ENCODE data around the gene ETNK1.
"Not testable (repeated sequence)": the region's sequence is repeated elsewhere in the genome, so short reads cannot be mapped to it uniquely, and the experiment has no call there.

Gene ETNK1

DNA sequence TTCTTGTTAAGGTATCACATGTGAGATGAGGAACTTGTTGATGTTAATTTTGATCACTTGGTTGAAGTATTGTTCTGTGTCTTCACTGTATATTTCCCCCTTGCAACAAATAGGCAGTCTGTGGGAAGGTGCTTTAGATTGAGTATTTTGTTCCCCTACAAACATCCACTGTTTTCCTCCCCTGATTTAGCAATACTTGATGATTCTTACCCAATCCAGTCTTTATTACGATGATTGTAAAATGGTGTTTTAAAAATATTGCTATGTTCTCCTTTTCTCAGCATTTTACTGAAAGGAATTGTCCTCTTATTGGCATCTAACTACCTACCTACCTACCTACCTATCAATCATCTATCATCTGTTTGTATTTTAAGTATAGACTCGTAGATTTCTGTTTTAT lies 66.3 kb downstream of the ETNK1 start:
- DNase-seq: no peak

- not testable (repeated sequence) for DNase-seq
Measured at GRCh38 chr12:22692467-22692866, 67.5 kb downstream of the ETNK1 start.

- DNase-seq: no peak
Measured at GRCh38 chr12:22692964-22693555, 68.1 kb downstream of the ETNK1 start.

GRCh38 chr12:22698576-22698975 lies 73.6 kb downstream of the ETNK1 start:
- no peak for DNase-seq

- not testable (repeated sequence) for DNase-seq
Measured at GRCh38 chr12:22699705-22700104, 74.7 kb downstream of the ETNK1 start.

- no peak for DNase-seq
Measured at GRCh38 chr12:22700106-22700505, 75.1 kb downstream of the ETNK1 start.

DNA sequence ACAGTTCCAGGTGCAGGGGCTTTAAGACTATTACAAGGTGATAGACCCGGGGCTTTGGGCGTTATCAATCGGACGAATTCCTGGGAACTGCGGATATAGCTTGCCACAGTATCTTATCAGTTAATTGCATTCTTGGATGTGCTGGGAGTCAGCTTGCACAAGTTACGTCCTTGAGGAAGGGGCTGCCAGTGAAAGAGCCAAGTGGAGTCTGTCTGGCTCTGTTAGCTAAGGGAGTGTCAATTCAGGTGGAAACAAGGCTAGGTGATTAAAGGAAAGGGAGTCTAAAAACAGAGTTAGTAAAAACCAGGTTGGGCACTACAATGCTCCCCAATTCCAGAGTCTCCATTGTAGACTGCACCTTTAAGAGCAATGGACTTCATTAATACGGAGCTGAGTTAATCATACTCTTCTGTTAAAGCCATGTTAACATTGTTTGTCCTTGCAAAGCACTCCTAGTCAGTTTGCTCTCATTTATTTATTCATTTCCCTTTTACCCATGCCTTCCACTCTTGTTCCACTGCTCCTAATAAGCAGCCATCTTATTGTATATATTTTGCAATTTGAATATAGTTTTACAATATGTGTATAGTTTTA lies 76.3 kb downstream of the ETNK1 start:
- not testable (repeated sequence) for DNase-seq

GRCh38 chr12:22702690-22703089 lies 77.7 kb downstream of the ETNK1 start:
- no peak for DNase-seq

DNA sequence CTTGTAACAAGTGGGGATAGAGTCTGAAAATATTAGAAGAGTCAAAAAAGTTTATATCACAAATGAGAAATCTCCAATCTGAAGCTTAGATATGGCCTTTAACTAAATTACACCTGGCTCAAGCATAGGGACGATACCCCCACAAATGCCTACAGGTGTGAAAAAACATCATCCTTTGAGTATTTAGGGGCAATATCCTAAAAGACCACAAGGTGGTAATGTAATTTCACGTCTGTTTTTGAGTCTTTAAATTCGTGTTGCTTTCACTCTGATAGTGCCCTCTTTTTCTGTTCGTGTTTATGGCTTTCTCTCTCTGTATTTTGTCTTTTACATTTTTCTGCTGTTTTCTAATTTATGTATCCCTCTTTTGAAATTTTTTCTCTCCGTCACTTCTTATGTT lies 84.3 kb downstream of the ETNK1 start:
- DNase-seq: no peak

DNA sequence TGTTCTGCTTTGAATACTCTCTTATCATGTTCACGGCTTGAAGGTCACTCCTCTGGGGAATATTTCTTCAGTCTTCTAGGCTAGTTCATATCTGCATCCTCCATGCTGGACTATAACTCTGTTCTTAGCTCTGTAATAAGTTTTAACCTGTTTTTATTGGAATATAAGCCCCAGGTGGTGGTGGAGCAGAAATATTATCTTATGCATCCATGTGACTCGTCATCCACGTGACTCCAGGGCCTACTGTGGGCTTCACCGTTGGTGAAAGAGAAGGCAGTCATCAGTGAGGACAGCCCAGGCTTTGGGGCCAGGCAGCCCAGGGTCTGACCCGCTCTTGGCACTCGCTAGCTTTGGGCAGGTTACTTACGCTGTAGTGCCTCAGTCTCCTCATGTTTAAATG lies 87.1 kb downstream of the ETNK1 start:
- no peak for DNase-seq

DNA sequence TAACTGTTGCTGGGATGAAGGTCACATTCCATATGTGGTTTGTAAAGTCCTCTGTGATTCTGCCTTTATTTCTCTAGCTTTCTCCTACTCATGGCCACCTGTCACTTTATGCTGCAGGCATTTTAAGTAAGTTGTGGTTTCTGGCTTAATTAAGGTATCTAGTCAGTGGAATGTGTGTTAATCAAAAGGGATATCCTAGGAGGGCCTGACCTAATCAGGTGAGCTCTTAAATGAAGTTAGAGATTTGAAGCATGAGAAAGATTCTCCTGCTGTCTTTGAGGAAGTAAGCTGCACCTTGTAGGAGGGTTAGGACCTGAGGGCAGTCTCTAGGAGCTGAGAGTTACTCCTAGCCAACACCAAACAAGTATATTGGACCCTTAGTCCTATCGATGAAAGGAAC lies 90.3 kb downstream of the ETNK1 start:
- no peak for DNase-seq

- no peak for DNase-seq
Measured at GRCh38 chr12:22719745-22720144, 94.8 kb downstream of the ETNK1 start.

GRCh38 chr12:22722081-22722480 lies 97.1 kb downstream of the ETNK1 start:
- no peak for DNase-seq

GRCh38 chr12:22722779-22723178 lies 97.8 kb downstream of the ETNK1 start:
- DNase-seq: no peak

DNA sequence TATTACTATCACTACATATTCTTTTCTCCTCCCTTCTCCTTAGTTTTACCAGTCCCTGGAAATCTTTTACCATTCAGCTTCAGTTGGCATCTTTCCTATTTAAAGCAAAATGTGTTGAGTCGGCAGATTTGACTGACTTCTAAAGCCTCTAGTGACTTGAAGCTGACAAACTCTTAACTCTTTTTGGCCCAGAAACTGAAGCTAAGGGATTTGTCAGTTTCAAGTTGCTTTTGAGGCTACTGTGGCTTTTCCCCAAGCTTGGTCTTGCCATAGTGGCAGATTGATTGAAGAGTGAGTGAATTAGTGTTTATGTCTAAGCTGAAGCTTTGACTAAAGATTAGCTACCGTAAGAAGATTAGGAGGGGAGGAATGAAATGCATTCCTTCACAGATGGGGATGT lies 104.0 kb downstream of the ETNK1 start:
- no peak for DNase-seq

DNA sequence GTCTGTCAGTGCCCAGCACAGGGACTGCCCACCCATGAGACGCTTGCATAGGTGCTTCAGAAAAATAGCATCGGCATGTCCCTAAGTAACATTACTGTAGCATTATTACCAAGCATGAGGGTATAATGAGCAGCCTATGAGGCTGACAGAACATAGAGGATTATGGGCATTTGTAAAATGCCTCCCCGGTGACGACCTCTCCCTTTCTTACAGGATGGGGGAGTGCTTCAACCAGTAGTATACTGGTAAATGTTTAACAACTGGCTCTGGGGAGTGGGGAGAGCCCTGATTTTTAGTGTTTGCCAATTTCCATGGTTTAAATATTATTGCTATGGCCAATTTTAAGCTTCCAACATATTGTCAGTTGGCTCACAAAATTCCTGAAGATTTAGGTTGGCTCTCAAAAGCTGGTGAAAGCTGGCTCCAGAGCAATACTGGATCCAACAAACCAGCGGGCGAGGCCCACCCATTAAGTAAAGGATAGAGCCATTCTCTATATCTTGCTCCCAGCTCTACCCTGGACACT lies 104.5 kb downstream of the ETNK1 start:
- no peak for DNase-seq

DNA sequence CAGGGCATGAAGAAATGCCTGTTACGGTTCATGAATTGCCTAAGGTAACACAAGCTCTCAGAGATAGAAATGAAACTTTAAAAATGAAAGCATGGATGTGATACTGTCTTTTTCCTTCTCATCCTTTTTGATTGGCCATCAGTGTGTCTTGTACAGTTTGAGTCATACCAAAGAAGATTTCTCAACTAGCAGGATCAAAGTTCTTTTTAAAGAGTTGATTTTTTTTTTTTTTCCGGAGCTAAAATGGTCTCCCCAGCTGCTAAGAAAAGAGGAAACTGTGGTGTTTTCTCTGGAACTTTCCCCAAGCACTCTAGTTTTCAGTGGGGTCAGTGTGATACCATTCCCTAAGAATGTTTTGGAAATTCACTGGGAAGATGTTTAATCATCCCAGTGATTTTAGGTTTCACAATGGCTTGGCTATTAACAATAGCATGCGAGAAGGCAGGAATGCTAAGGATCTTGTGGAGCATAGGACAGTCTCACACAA lies 105.0 kb downstream of the ETNK1 start:
- DNase-seq: no peak

DNA sequence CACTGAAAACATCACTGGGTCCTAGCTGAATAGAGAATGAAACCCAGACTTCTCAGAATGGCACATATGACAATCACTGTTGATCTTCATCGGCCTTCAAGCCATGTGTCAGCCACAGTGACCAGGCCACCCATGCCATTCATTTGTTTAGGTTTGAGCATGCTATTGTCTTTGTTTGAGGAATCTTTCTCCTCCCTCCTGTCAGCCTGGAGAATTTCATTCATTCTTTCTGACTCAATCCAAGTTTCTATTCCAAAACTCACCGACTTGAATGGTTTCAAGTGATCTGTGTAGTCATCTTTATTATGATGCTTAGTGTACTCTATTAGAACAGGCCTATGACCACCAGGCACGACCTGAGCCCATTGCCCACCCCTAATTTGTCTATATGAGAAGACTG lies 106.3 kb downstream of the ETNK1 start:
- DNase-seq: no peak

- DNase-seq: no peak
Measured at GRCh38 chr12:22733756-22734155, 108.8 kb downstream of the ETNK1 start.

DNA sequence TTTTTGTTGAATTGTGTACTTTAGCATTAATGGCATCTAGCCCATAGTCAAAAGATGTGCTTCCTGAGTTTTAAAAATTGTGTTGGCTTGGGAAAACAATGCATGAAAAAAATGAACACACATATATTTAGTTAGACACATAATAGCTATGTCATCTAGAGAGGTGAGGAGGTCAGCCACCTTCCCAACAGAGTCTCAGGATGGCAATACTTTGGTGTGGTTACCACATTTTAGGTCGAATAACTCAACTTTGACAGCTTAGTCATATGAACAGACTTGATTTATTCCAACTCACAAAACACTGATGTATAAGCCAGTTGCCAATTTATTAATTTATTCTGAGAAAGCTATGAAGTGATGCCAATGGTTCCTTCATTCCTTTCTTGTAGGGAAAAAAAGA lies 114.0 kb downstream of the ETNK1 start:
- DNase-seq: no peak
